DOHH2 (cell line): ENCODE data around the gene RPS6KA2.

Experiments
- H3F3A ChIP-seq: fragments of 200-600 bp; sonication (generic), shearing (Covaris generic); 2 replicates; pipeline ENCODE4 v1.6.0; 2016; ENCODE audit warnings: antibody characterized with exemption, mild to moderate bottlenecking; ENCODE audit not compliant: control insufficient read depth, insufficient read depth
- H3K27ac ChIP-seq: fragments of 200-600 bp; sonication (generic); 2 replicates; pipeline ENCODE4 v1.5.1; 2014; ENCODE audit warnings: low read depth, mild to moderate bottlenecking, low read length, moderate library complexity
- H3K27me3 ChIP-seq: fragments of 200-600 bp; sonication (generic); 2 replicates; pipeline ENCODE4 v1.6.1; 2014; ENCODE audit warnings: mild to moderate bottlenecking, low read length, mixed read lengths; ENCODE audit not compliant: control insufficient read depth
- H3K36me3 ChIP-seq: fragments of 200-600 bp; sonication (generic); 2 replicates; pipeline ENCODE4 v1.6.1; 2014; ENCODE audit warnings: mild to moderate bottlenecking, low read length, moderate library complexity, mixed read lengths; ENCODE audit not compliant: control insufficient read depth
- H3K4me1 ChIP-seq: fragments of 200-600 bp; sonication (generic); 2 replicates; pipeline ENCODE4 v1.6.1; 2014; ENCODE audit warnings: mild to moderate bottlenecking, low read length, mixed read lengths; ENCODE audit not compliant: control insufficient read depth
- H3K4me2 ChIP-seq: fragments of 200-600 bp; sonication (generic); 2 replicates; pipeline ENCODE4 v1.6.0; 2014; ENCODE audit warnings: mild to moderate bottlenecking, low read length, moderate library complexity
- H3K4me3 ChIP-seq: fragments of 200-600 bp; sonication (generic); 2 replicates; pipeline ENCODE4 v1.5.1; 2014; ENCODE audit warnings: mild to moderate bottlenecking, low read length, mixed read lengths
- H3K79me2 ChIP-seq: fragments of 200-600 bp; sonication (generic); 2 replicates; pipeline ENCODE4 v1.6.1; 2014; ENCODE audit warnings: mild to moderate bottlenecking, low read length, mixed read lengths; ENCODE audit not compliant: control insufficient read depth
- H3K9me2 ChIP-seq: fragments of 200-600 bp; sonication (generic); replicated peaks from 2 replicates; pipeline ENCODE4 v1.6.1; 2014; ENCODE audit warnings: mild to moderate bottlenecking, low read length, mixed read lengths; ENCODE audit not compliant: control insufficient read depth
- H3K9me3 ChIP-seq: fragments of 200-600 bp; sonication (generic); 2 replicates; pipeline ENCODE4 v1.6.1; 2014; ENCODE audit warnings: antibody characterized with exemption, low read length, mixed read lengths; ENCODE audit not compliant: control insufficient read depth, insufficient read depth
- H4K20me1 ChIP-seq: fragments of 200-600 bp; sonication (generic); 2 replicates; pipeline ENCODE4 v1.6.0; 2014; ENCODE audit warnings: low read depth, mild to moderate bottlenecking, antibody characterized with exemption, low read length, moderate library complexity; ENCODE audit not compliant: control insufficient read depth, insufficient read depth
- CTCF ChIP-seq: fragments of 200-600 bp; sonication (generic); IDR thresholded peaks from one replicate; pipeline ENCODE4 v1.5.1; 2014; ENCODE audit warnings: antibody characterized with exemption, mild to moderate bottlenecking, low read depth, low read length; ENCODE audit not compliant: poor library complexity, severe bottlenecking
- EZH2phosphoT487 ChIP-seq: fragments of 200-600 bp; sonication (generic); IDR thresholded peaks from 2 replicates; pipeline ENCODE4 v1.6.1; 2017; ENCODE audit warnings: borderline replicate concordance, mild to moderate bottlenecking, antibody characterized with exemption, low read length, moderate library complexity, mixed read lengths

RPS6KA2 gene

GRCh38 chr6:166520905-166521834, 105.9 kb downstream of the RPS6KA2 start:
- no peaks in the 10 kb centered on the region for H3K9me2 ChIP-seq
- TF ChIP-seq EZH2phosphoT487 (no peak), CTCF (no peak)

DNA sequence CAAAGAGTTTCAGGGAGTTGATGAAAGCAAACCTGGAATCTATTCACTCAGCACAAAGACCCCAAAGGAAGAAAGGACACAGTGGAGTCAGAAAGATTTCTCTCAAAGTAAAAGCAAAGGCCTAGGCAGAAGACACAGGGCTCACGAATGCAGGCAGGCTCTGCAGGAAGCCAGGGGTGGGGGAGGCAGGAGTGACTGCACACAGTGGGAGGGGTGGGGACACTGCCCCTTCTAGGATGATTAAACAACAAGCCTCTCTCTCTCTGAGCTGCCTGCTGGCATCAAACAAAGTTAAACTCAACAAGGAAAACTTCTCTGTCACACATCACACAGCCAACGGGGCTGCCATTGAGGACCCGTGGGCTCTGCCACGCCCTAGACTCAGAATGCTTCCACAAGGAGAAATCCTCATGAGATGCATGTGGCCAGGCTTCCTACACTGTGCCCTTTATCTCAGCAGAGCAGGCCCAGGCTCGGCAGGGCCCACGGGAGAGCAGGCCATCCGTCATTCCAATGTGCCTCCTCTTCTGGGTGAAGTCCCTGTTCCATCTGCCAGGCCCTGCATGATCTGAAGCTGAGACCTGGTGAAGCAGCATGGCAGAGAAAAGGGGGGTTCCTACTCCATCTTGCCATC, 110.7 kb downstream of the RPS6KA2 start:
- Histone ChIP-seq H3K27ac (no peak overlapping the region), H3K9me3 (no peaks in the 10 kb centered on the region), H3K36me3 (no peaks in the 10 kb centered on the region), H3K9me2 (no peaks in the 10 kb centered on the region), H3K27me3 (no peaks in the 10 kb centered on the region), H4K20me1 (no peaks in the 10 kb centered on the region), H3K4me3 (no peak overlapping the region), H3K4me2 (no peak overlapping the region), H3K79me2 (no peaks in the 10 kb centered on the region), H3F3A (no peaks in the 10 kb centered on the region), H3K4me1 (peaks cover 14% of the 10 kb centered on the region)
- TF ChIP-seq CTCF (no peak), EZH2phosphoT487 (no peak)

More at GRCh38 chr6:166520905-166521834, 105.9 kb downstream of the RPS6KA2 start:
- H3F3A ChIP-seq, result no peaks in the 10 kb centered on the region
- no peaks in the 10 kb centered on the region for H3K4me1 ChIP-seq
- H3K36me3 ChIP-seq, result no peaks in the 10 kb centered on the region
- no peak overlapping the region for H3K27ac ChIP-seq
- no peak overlapping the region for H3K4me2 ChIP-seq
- H3K27me3 ChIP-seq, result no peaks in the 10 kb centered on the region
- H3K4me3 ChIP-seq, result no peak overlapping the region
- no peaks in the 10 kb centered on the region for H3K9me3 ChIP-seq
- no peaks in the 10 kb centered on the region for H4K20me1 ChIP-seq
- no peaks in the 10 kb centered on the region for H3K79me2 ChIP-seq

- Histone ChIP-seq H3K27ac (no peak overlapping the region), H3K9me3 (no peaks in the 10 kb centered on the region), H3K27me3 (no peaks in the 10 kb centered on the region), H3K4me2 (no peak overlapping the region), H3K9me2 (no peaks in the 10 kb centered on the region), H4K20me1 (no peaks in the 10 kb centered on the region), H3K4me3 (no peak overlapping the region), H3K79me2 (no peaks in the 10 kb centered on the region), H3K36me3 (no peaks in the 10 kb centered on the region), H3F3A (no peaks in the 10 kb centered on the region), H3K4me1 (peaks cover 14% of the 10 kb centered on the region)
- TF ChIP-seq EZH2phosphoT487 (no peak), CTCF (no peak)
Measured at GRCh38 chr6:166515072-166515810, 111.8 kb downstream of the RPS6KA2 start.
